ENCODE measurements around the gene ZBTB7B.
"Not testable (repeated sequence)": the region's sequence is repeated elsewhere in the genome, so short reads cannot be mapped to it uniquely, and the experiment has no call there.

ZBTB7B gene

DNA sequence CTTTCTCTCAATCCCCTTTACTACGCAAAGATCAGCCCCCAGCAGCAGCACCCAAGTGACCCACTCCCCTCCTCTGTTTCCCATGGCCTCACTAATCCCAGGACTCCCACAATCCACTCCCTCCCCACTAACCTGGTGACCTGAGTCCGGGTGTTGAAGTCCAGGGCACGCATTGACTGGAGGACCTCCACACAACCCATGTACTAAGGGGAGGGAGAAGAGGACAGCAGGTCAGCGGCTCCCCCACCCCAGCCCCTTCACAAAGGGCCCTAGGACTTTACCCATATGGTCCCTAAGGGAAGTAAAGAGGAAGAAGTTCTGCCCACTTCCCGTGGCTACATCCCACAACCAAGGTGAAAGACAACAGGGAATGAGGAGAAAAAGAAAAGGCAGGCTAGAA is 33.4 kb upstream of the ZBTB7B start:
- no peak for DNase-seq

DNA sequence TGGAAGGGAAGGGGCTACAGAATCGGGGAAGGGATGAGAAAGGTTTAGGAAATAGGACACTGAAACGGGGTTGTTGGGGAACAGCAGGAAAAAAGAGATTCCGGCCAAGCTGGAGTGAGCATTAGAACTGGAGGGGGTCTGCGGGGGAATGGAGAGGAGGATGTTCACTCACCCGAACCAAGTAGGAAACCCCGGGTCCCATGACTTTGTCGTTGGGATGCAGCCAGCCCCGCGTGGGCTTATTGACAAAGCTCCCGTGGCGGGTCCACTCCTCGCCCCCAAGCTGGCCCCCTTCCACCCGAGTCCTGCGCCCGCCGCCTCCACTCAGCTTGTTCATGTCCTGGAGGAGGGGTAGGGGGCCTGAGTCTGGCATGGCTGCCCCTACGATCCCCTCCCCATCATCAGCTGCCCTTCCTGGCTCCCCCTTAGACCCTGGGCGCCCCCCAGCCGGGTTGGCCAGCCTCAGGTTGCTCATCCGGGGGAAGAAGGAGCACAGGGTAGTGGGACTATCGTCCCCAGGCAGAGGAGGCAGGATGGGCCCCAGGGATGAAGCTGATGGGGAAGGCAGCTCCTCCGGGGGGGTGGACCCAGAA is 32.6 kb upstream of the ZBTB7B start:
- DNase-seq, result no peak

DNA sequence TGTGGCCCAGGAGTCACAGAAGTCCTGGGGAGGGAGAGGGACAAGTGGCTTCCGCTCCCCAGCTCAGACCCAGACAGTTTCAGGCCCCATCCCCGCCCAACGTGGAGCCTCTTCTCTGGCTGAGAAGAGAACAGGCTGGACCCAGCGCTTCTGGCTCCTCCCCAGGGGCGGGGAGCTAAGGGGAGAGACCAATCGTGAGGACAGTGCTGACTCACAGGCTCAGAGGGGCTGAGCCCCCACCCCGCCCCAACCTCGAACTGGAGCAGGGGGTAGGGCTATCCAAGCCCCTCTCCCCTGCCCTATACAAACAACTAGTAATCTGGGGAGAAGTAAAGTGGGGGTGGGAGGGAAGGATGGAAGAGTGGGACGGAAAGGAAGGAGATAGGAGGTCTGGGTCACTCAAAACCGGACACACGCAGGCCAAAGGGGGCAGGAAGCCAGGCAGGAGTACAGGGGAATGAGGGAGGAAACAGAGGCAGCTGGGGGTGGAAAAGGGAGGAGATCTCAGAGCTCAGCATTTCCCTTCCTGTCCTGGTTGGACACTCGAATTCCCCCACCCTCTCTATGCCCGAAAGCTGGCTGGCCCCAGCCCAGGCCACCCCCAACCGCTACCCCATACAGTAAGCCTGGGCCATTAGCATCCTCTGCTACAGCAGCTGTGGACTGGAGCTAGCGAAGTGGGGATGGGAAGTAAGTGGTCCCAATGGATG is 31.8 kb upstream of the ZBTB7B start, which contains the start of gene SHC1:
TSS of gene SHC1 (minus strand) at position 117 of the 710 bp plus-strand sequence. CDS start 221 bp downstream, outside the sequence.
- DNase-seq, result no peak

DNA sequence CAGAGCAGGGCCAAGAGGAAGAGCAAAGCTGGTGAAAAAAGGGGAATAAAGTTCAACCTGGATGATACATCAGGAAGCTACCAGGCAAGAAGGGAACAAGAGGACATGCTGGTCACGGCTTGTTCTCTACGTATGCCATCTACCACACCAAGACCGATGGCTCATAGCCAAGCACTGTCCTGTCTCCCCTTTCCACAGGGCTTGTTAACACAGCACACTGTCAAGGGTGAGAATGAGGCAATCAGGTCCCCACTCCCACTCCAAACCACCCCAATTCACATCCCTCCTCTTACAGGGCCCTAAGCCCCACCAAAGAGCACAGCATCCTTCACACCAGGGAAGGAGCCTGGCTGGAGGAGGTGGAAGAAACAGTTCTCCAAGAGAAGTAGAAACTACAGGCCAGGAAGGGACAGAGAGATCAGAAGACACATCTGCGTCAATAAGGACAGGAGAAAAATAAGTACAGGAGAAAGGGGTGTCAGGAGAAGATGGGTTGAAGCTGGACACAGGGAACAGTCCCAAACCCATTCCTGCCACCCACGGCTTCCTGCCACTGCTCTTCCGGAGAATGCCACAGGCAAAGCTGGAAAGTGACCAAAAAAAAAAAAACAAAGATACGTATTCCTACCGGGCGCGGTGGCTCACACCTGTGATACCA is 31.1 kb upstream of the ZBTB7B start:
- DNase-seq, result no peak

DNA sequence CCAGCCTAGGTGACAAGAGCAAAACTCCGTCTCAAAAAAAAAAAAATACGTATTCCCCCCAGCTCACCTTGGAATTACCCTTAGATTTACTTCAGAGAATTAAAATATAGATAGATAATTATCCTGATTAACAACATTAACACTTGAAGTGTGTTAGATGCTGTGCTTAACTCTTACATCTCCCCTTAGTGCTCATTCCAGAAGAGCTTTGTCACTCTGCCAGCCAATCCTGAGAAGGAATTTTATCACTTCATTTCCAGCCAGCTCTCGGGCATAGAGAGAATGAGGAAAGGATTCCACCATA is 30.4 kb upstream of the ZBTB7B start:
- DNase-seq, result no peak

DNA sequence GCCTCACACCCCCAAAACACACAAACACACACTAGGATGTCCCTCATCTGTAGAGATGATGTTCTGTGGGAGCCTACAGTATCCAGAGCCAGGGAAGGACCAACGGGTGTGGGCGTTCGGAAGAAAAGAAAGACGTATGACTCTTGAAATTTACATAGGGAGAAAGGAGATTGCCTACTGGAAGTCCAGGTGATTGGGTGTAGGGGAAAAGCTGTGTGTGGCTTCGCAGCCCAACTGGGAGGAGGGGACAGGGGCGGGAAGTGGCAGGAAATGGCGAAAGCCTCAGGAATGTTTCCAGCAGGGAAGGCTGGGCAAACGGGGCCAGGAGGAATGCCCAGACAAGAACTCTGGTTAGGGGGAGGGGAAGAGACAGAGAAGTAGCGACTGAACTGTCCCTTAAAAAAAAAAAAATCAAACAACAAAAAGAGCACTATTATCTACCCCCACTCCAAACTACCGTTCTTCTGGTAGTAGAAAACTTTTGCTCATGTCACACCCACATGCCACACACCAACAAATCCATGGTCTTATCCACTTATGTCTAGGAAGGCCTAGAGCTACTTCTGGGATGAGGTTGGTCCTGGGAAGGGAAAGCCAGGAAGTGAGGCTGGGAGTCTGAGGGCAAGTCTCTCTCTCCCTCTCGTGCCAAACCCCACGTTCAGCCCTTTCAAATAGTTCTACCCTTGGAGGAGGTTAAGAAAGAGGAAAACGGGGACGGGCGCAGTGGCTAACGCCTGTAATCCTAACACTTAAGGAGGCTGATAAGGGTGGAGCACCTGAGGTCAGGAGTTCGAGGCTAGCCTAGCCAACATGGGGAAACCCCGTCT is 29.9 kb upstream of the ZBTB7B start:
- no peak for DNase-seq

DNA sequence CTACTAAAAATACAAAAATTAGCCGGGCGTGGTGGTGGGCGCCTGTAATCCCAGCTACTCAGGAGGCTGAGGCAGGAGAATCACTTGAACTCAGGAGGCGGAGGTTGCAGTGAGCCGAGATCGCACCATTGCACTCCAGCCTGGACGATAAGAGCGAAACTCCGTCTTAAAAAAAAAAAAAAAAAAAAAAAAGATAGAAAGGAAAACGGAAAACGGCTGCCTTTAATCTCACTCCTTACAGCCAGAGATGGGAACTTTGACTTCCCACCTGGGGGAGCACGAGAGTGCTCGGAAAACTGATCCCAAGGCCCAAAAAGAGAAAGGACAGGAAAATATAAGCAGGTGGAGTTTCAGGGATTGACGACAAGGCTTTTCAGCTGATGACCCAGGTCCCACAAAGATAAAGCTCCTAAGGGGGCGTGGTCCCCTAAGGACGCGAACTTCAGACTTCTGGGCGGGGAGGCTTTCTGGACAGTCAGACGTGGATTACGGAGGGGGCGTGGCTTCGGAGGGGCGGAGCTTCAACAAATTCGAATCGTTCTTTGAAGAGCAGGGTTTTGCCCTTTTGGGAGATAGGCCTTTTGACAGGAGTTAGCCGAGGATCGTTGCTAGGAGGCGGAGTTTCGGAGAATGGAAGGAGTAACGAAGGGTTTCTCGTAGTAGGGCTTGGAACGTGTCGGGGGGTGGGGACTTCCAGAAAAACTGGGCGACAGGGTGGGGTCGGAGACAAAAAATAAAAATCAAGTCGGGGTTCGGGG is 29.1 kb upstream of the ZBTB7B start:
- peak; percentile 89 for DNase-seq

DNA sequence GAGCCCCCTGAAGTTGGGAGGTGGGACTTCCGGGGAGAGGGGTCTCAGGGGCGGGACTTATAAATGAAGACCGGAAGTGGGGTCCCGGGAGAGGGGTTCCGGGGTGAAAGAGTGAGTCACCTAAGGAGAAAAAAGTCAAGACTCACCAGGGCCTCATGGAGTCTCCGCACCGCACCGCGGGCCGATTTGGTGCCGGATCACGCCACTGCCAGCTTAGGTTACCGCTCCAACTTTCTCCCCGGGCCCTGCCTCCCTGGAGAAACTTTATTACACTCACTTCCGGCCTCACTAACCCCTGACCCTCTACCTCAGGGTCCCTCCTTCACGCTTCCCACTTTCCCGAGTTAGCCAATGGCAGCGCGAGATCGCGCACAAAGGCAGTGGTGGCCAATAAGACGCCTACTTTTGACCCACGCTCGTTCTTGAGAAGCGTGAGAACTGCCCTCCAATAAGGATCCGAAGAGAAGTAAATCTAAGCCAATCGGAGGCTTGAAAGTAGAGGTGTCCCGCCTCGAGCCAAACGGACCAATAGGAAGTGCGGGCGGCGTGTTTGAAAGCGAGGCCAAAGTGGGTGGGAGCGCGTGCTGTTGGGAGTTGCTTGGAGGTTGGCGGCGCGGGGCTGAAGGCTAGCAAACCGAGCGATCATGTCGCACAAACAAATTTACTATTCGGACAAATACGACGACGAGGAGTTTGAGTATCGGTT is 28.3 kb upstream of the ZBTB7B start, which contains the start of gene CKS1B:
TSS of gene CKS1B (plus strand) at position 580 of the 706 bp plus-strand sequence. CDS start at position 645, 65 bp downstream.
- DNase-seq, result peak; percentile 96

DNA sequence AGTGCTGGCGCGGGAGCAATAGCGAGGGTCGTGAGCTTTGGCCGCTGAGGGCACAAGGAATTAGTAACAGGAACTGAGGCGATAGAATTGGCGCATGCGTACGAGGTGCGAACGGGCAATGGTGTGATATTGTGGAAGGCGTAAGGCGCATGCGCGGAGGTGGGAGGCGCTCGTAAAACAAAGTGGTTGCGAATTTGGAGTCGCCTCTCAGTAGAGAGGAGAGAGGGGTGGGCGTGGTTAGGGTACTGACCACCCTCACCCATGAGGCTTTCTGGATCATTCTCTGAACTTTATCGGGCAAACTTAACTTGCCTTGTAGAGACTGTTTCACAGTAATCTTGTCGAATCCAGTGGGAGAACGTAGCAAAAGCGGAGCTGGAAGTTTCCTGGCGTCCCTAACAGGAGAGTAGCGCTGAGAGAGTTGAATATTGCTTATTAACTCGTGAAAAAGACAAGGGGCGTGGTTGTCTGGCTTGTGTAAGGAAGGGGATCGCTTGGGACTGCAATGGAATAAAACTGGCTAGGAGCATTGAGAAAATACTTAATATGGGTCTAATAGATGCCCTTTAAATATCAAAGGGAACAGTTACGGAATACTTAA is 27.7 kb upstream of the ZBTB7B start:
- DNase-seq, result peak; percentile 94

DNA sequence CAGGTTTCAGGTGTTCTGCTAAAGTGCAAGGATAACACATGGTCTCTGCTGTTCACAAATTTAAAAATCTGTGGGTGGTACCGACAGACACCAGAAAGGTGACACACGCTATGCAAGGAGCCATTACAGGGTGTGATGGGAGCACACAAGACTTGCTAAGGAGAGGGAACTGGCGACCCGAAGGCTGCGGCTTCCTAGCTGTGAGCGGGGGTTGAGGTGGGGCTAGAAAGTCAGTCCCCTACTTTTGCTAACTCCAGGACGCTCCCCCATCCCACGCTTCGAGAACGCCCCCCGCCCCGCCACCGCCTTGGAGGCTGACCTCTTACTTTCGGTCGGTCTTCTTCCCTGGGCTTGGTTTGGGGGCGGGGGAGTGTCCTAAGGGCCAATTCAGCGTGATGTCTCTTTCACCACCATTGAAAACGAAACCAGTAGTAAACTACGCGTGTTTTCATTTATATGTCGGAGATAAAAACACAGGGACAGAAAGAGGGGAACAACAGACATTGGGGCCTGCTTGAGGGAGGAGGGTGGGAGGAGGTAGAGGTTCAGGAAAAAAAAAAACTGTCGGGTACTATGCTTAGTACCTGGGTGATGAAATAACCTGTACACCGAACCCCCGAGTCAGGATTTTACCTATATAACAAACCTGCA is 27.1 kb upstream of the ZBTB7B start:
- peak; percentile 41 for DNase-seq

DNA sequence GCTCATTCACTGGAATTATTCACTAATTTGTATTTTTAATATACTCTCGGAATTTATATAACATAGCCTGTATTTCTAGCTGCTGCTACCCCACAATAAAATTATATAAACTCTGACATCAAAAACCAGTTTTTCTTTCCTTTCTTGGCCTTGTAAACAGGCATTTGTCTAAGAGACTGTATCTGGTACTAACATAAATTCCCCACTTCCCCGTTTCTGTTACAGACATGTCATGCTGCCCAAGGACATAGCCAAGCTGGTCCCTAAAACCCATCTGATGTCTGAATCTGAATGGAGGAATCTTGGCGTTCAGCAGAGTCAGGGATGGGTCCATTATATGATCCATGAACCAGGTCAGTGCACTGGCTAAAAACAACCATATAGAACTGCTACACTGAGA is 24.8 kb upstream of the ZBTB7B start:
- DNase-seq, result not testable (repeated sequence)

DNA sequence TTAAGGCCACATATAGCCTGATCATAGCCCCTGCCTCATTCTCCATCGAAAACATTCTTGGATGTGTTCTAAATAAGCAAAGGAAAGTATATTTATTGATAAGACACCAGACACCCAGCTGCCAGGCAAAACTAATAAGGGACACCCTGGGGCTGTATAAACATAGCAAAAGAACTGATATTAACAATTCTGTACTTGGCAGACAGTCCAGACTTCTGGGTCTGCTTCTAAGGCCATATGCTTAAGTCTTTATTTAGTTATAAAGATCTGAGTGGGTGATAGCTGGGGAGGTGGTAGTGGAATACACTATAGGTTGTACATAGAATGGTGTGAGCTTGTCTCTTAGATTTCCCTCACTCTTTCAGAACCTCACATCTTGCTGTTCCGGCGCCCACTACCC is 24.2 kb upstream of the ZBTB7B start:
- DNase-seq, result no peak

DNA sequence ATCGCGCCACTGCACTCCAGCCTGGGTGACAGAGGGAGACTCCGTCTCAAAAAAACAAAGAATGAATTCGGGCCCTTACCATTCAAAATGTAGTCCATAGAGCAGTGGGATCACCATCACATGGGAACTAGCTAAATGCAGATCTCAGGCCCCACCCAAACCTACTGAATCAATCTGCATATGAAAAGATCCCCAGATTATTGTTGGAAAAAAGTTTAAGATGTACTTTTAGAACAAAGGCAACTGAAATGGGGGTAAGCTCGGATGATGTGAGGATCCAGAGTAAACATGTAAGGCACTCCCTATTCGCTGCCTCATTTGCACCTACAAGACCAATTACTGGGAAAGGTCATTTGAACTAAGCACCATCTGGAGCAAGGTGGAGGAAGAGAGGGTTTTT is 20.3 kb upstream of the ZBTB7B start:
- no peak for DNase-seq

DNA sequence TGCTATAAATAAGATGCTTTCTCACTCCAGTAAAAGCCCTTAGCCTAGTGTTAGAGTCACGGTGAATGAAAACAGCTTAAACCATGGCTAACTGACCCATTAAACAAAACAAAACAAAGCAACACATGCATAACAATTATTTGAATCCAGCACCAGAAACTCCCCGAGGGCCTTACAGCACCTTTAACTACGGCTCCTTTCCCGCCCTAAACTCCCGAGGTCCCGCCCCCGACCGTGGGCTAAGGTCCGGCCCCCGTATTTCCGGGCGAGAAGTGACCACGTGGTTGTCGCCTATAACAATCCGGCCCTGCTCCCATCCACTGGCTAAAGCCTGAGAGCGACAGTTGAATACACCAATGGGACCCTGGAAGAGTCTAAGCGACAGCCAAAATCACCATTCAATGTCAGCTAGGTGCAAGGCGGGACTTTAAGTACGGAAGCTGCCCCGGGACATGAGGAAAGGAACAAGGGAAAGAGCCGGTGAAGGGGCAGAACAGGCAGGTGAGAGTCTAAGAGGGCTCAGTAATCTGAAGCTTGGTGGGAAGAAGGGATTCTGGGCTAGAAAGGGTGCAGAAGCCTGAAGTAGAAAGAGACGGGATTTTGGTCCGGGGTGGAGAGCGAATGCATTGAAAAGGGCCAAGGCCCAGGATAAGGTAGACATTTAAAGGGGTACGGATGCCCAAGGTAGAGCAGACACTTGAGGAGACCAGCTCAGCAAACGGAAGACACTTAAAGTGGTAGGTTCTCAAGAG is 19.5 kb upstream of the ZBTB7B start, which contains the start of gene FLAD1:
TSS of gene FLAD1 (plus strand) at position 448 of the 752 bp plus-strand sequence. CDS start 351 bp downstream, outside the sequence.
- peak; percentile 93 for DNase-seq

DNA sequence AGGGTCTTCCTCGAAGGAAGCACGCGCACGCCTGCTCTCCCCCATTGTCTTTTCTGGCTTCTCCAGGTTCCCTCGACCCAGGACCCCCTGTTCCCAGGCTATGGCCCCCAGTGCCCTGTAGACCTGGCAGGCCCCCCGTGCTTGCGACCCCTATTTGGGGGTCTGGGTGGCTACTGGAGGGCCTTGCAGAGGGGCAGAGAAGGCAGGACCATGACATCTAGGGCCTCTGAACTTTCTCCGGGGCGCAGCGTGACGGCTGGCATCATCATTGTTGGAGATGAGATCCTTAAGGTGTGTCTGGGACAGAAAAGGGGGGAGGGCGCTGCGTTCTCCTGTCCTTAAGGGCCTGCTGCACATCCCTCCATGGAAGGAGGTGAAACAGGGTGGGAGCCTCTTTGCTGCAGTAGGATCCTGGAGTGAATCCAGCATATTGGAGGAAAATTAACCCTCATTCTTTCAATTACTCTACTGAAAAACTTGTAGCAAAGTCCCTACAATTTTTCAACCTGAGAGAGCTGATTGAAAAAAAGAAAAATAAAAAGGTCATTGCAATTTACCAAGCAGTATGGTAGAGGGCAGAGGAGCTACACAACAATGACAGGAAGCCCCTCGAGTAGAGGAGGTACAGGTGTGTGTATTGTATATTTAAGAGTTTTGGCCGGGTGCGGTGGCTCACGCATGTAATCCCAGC is 18.7 kb upstream of the ZBTB7B start:
- DNase-seq, result no peak

DNA sequence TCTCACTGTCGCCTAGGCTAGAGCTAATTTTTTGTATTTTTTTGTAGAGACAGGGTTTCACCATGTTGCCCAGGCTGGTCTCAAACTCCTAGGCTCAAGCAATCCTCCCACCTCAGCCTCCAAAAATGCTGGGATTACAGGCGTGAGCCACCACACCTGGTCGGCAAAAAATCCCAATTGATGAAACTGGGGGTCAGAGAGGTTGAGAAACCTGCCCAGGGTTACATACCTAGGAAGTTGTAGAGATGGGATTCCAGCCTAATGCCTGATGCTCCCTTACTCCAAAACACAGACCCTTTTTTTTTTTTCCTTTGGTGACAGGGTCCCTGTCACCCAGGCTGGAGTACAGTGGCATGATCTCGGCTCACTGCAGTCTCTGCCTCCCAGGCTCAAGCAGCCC is 15.9 kb upstream of the ZBTB7B start:
- not testable (repeated sequence) for DNase-seq

DNA sequence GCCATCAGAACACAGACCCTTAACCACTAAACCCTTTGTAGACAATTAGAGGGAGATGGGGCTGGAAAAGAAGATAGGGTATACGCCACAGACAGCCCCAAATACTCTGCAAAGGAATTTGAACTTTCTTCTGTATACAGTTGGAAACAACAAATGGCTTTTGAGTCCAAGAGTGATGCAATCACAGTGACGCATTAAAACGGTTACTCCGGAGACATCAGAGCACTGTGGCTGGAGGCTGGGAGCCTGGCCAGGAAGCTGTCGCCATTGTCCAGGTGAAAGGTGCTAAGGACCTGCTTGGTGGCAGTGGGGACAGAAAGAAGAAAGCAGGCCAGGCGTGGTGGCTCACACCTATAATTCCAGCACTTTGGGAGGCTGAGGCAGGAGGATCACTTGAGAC is 15.3 kb upstream of the ZBTB7B start:
- no peak for DNase-seq

DNA sequence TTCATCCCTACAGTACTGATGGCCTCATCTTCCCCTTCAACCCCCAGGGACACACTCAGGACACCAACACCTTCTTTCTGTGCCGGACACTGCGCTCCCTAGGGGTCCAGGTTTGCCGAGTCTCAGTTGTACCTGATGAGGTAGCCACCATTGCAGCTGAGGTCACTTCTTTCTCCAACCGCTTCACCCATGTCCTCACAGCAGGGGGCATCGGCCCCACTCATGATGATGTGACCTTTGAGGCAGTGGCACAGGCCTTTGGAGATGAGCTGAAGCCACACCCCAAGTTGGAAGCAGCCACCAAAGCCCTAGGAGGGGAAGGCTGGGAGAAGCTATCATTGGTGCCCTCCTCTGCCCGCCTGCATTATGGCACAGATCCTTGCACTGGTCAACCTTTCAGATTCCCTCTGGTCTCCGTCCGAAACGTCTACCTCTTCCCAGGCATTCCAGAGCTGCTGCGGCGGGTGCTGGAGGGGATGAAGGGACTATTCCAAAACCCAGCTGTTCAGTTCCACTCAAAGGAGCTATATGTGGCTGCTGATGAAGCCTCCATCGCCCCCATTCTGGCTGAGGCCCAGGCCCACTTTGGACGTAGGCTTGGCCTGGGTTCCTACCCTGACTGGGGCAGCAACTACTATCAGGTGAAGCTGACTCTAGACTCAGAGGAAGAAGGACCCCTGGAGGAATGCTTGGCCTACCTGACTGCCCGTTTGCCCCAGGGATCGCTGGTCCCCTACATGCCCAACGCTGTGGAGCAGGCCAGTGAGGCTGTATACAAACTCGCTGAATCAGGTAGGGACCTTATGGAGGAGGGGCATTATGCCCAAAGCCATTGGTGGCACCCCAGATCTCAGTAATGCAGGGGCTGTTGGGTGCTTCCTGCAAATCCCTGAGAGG is 14.3 kb upstream of the ZBTB7B start:
- DNase-seq, result no peak
